NCI-H2029 treated with DMSO at 0.1 percent for 48 hours (cell line): Measurements from ENCODE around the gene ATAD2B.
A peak's percentile ranks its signal among the peaks of the same experiment; 100 is the strongest.
"Not testable (repeated sequence)": the region's sequence is repeated elsewhere in the genome, so short reads cannot be mapped to it uniquely, and the experiment has no call there.

Experiments
- DNase-seq: peaks from one replicate; lab custom pipeline; 2025; lab: John Stamatoyannopoulos, UW

Gene ATAD2B

DNA sequence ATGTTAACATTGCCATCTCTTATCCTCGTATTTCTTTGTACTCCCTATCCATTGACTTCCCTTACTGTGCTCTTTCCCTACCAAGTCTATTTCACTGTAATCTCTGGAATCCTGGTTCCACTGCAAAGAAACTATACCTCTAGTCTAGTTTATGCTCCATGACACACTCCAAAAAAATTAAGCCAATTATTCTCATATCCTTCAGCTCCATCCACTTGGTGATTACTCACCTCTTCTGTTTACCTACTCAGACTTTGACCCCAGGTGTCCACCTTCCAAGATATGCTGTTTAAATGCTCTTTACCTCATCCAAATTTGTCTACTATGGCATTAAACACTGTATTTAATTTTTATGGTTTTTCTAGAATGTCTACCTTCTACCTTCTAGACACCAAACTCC is 137.9 kb downstream of the ATAD2B start:
- DNase-seq: no peak

DNA sequence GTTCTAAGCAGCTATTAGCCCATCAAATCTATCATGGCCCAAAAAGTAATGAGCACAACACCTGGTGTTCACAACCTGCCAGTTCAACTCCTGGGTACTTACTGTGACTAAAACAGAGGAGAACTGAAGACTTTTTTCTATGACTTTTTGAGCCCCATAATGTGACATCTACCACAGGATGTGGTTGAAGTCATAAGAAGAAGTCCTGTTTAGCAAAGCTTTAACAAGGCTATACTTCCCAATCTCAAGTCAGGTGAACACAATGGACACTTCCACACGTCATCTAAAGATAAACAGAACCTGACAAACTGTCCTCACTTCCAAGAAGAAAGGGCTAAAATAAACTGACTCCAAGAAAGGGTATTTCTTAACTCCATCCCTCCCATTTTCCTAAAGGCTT is 138.8 kb downstream of the ATAD2B start:
- no peak for DNase-seq

DNA sequence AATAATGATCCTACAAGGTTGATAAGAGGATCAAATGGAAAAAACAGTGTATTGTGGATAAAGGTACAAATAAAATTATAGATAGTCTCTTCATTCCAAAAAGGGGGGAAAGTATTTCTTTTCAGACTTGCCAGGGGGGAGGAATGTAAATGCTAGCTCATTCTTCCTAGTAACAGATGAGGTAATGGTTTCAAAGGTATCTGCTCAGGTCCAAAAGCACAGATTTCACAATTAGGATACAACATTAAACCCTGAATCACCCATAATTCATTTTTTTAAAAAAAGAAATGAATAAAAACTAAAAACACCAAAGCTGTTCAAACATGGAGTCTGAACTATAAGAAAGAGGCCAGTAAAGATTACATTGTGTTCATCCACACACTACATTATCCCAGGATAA is 142.0 kb downstream of the ATAD2B start:
- no peak for DNase-seq

DNA sequence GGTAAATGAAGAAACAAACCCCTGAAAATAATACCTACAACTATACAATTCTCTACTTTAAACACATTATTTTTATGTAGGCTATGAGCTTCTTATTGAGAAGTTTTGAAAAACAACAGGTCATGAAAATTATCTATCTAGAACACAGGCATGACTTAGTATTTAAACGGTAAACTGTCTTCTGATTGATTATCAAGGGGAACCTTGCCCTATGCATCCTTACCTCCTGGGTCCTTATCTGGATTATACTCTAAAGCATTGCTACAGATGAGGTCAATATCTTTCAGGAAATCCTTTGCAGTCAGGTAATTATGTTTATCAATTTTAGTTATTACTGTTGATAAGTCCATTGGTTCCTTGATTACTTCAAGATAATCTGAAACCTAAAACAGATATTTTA is 144.3 kb downstream of the ATAD2B start:
- no peak for DNase-seq

DNA sequence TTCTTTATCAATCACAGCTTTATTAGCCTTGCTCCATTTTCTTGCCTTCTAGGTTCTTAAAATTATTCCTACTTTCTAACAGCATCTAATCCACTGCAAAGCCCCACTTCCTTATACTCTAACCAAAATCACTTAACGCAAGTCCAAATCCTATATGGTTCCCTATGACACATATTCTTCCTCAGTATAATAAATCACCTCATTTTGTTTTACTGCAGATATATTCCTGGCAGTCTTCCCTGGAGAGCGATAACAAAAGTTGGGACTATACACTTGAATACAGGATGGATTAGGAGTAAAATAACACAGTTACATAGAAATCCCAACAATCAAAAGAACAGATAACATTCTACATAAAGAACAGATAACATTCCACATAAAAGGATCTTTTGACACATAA is 144.8 kb downstream of the ATAD2B start:
- no peak for DNase-seq

DNA sequence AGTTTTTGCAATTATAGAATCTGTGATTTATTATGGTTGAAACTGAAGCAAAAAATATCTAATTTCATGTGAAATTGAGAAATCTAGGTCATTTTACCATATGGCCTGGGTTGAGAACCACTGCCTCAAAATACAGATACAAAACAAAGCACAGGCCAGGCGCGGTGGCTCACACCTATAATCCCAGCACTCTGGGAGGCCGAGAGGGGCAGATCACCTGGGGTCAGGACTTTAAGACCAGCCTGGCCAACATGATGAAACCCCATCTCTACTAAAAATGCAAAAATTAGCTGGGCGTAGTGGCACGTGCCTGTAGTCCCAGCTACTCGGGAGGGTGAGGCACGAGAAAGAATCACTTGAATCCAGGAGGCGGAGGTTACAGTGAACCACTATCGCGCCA is 146.5 kb downstream of the ATAD2B start:
- DNase-seq: not testable (repeated sequence)

DNA sequence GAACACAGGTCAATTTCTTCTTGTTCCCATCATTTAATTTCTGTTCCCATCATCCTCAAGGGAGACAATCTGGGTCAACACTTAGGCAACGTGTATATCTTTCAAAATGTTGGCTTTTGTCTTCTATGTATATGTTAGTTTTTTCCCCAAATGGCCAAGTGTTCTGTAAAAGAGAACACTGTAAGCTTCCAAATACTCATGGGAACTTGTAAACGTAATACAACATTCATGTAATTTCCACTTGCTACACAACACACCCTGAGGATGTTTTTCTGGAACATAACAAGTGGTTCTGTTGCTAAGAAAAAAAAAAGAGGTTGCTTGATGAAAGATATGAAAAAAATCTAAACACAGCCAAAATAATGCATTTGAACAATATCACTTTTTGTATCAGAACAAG is 149.1 kb downstream of the ATAD2B start:
- DNase-seq: no peak

DNA sequence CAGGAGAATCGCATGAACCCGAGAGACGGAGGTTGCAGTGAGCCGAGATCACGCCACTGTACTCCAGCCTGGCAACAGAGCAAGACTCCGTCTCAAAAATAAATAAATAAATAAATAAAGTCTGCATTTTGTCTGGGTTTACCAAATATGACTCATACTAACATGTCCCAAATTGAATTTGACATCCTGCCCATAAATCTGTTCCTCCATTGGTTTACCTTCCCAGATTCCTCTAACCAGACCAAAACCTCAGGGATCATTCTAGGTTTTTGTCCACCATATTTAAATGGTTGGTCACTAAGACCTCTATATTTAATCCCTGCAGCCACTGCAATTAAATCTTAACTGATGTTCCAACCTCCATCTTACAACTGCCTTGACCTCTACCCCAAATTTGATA is 150.9 kb downstream of the ATAD2B start:
- DNase-seq: no peak

DNA sequence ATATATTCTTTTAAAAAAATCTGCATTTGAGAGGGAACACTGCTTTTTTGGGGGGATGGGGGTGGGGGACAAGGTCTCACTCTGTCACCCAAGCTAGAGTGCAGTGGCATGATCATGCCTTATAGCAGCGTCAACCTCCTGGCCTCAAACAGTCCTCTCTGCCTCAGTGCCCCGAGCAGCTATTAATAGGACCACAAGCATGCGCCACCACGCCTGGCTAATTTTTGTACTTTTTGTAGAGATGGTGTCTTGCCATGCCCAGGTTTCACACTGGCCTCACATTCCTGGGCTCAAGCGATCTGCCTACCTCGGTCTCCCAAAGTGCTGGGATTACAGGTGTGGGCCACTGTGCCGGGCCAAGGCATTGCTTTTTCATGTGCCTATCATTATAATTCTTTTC is 154.2 kb downstream of the ATAD2B start:
- DNase-seq: no peak

DNA sequence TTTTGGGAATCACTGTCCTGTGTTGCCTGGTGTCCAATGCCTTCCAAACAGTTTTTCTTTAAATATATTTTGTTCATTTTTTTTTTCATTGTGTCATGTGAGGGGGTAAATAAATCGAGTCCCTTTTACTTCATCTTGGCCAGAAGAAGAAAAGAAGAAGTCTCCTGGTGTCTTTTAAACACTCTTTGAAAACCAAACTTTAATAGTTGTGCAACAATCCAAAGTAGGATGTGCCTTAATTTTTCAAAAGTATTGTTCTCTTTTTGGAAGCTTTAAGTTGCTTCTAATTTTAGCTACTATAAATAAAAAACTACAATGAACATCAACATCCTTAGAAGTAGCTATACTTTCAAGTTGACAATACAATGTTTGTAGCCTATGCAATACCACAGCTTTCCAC is 154.9 kb downstream of the ATAD2B start:
- no peak for DNase-seq

DNA sequence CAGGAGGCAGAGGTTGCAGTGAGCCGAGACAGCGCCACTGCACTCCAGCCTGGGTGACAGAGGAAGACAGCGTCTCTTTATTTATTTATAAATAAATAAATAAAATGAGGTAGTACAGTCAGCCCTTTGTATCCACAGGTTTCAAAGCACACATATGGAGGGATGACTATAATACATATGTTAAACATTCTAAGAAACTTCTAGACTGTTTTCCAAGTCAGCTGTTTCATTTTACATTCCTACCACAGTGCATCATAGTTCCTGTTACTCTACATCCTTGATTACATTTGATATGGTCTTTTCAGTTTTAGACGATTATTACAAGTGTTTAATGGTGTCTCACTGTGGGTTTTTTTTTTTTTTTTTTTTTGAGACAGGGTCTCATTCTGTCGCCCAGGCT is 157.6 kb downstream of the ATAD2B start:
- DNase-seq: no peak

DNA sequence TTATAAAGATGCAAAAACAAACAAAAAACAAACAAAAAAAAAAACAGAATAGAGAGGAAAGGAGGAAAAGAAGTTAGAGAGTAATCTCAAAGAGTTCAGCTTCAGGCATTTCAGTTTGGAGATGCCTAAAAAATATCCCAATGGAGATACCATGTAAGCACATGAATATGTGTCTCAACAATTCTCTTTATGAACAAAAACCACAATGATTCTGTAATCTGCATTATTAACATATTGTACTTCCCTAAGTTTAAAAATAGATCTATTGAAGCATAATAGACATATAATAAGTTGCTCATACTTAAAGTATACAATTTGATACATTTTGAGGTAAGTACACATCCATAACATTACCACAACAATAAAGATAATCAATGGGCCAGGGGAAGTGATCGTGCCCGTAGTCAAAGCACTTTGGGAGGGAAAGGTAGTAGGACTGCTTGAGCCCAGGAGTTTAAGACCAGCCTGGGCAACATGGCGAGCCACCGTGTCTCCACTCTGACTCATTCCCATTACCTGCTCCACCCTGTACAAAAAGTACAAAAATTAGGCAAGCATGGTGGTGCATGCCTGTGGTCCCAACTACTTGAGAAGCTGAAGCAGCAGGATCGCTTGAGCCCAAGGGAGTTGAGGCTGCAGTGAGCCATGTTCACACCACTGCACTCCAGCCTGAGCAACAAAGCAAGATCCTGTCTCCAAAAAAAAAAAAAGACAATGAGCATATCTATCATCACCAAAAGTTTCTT is 158.9 kb downstream of the ATAD2B start:
- no peak for DNase-seq

DNA sequence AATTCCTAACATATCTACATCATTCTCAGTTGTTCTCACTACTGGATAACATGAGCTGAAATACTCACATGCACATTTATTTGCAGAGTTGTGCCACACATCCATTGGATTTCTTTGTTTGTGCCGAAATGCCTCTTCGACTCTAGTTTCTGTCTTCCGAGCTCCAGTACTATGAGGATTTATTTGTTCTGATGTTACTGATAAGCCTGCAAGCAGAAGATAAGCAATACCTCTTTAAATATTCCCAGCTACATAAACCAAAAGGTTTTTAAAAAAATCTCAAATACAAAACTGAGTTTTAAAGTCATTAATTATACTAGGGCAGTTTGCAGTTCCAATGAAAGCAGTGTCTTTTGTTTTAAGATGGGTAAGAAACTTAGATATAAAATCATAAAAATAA is 164.8 kb downstream of the ATAD2B start:
- no peak for DNase-seq

DNA sequence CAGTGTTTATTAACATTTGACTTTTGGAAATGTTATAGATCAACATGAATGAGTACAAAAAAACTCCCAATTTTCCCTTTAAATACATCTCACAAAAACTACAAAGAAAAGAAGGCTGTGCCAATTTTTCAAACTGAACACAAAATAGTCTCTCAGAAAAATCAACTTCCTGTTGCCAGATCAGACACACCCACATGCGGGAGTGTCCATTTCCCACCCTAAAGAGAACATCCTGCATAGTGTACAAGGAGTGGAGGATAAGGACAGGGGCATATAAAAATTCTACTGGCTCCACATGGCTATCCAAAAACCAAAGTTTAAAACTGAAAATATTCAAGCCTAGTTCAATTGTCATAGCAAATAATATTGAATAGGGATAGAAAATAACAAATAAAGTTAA is 165.3 kb downstream of the ATAD2B start:
- no peak for DNase-seq

DNA sequence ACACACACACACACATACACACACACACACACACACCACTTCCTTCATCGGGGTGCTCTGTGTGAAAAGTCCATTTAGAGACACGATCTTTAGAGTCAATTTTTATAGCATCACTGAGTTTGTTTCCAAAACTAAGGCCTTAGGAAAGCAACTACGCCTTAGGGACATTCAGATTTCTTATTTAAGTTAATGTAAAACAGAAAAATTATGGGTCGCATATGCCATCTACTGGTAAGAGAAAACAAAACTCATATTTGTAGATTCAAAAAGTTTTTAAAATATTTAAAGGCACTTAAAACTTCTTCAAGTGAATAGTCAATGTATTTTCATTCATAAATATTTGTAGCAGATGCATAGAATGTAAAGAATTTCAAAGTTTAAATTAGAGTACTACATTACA is 166.2 kb downstream of the ATAD2B start:
- DNase-seq: no peak

DNA sequence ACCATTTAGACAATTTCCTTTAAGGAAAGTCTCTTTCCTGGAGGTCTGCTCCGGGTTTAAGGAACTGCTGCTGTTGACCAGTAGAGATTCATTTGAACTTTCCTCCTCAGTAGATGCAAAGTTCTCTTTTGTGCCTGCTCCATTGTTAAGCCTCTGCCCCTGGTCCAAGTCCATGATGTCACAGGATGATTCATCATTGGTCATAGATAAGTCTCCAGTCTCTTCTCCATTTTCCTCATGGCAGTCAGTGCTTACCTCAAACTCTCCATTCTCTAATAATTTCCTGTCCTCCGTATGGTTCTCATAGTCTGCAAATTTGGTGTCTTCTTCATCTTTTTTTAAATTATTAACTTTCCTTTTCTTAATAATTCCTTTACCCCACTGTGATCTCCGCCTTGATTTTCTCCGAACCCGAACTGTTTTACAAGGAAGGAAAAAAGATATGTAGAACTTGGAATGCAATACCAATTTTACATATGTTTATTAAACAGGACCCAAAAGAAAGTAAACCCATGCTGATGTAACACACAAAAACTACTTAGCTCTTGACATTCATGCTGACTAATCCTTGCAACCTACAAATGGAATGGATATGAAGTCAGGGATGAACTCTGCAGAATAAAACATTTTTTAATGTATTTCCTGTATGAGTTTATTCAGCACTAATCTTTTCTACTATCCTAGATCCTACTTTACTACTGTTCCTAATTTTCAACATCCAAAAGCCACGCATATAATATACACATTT is 169.1 kb downstream of the ATAD2B start:
- no peak for DNase-seq

DNA sequence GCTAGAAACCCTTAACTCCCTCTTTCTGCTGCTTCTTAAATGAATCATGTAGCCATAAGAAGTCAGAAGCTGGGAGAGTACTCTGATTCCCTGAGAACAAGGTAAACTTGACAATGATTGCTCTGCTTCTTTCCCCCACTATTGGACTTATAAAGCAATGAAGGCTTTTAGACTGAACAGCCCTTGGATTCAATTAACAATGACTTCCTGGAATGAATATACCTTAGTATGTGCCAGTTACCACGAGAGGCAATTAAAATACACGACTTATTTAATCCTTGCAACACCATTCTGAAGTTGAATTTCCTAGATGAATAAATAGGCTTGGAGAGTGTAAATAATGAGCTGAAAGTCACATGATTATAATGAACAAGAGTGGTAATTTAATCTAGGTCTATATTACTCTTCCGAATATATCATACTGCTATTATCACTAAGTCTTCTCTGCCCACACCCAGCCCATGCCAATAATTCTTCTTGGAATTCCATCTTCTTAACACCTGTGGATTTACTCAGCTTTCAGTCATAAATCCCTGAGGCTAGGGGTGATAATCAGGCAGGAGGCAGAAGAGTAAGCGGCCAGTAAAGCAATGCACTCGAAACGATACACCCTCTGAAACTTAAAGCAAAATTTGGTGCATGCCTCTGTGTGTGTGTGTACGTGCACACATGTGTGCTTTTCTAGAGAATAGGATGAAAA is 170.2 kb downstream of the ATAD2B start:
- peak; percentile 37 for DNase-seq

DNA sequence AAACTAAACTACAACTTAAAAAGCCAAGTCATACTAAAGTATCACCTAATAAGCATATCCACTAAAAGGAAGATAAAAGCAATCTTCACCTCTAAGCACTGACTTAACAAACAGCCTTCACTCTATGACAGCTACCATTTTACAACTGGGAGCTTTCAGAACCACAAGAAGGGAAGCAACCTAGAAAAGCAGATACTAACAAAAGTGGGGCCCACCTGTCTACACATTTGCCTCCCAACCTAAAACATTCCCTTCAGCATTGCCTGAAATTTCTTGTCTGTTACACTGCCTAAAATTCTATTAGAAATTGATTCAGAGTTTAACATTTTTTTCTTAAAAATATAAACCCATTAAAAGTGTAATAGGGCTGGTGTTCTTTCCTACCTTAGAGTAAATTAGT is 172.0 kb downstream of the ATAD2B start:
- no peak for DNase-seq

DNA sequence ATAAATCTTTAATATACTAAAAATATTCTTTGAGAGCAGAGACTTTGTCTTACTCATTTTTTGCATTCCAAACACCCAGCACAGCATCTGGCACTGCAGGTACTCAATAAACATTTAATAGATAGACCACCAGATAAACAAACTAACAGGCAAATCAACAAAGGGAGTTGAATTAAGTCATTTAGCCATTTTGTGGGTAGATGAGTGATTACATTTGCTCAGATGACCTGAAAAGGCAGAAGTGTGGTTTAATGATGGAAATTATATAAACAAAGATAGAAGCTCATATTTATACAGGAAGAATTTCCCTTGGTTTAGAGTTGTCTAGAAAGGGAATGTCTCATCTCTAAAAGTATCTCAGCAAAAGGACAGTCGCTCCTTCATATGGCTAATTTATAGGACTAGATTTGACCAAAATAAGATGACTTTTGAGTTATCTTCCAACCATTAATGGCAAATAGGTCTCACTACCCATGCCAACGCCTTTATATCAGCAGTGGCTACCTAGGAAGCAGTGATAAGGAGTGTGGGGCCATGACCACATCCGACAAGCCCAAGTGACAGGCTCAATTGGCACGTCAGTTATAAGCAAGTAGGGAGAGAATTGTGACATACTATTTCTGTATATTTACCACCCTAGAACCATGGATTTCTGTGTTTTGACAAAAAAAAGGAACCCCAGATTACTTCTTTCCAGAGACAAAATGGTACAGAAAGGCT is 173.5 kb downstream of the ATAD2B start:
- DNase-seq: no peak

DNA sequence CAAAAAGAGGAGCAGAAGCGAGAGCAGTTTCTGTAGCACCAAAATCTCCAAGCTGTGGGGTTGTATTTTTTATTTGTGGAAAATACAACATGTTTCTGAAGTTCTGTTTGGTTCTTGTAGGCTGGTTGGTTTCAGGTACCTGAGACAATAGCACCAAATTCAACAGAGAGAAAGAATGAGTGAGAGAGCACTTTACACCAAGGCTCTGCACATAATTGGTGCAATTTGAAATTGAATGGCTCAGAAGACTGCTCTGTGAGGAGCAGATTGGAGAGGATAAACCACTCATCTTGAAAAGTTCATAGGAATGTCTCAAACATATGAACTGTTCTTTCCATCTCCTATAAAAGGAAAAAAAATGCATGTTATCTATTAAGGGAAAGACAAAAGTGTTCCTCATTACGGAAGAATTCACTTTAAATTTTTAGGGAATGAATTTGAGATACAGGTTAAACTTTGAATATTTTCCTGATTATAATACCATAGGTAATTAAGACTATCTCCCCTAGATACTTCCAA is 175.1 kb downstream of the ATAD2B start:
- DNase-seq: no peak

DNA sequence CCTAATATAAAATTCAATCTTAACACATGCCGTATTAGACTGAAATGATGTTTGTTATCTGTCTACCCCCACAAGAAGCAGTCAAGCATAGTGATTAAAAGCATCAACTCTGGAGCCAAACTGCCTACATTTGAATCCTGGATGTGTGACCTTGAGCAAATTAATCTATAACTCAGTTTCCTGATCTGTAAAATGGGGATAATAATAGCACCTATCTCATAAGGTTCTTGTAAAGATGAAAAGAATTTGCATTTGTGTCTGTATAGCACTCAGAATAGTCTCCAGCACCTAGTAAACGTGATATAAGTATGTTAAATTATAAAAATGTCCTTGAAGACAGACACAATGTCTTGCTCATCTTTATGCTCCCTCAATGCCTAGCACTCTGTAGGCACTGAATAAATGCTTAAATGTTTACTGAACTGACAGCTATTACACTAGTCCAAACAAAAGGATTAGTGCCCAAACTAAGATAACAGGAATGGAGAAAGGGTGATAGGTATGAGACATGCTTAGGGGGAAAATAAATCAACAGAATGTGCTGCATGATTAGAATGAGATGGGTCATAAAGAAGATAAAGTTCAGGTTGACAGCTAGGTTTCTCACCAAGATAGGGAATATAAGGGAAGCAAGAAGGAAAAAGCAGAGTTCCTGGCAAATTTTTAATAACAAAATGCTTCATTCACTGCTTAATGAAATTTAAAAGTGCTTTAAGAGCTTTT is 180.6 kb downstream of the ATAD2B start:
- no peak for DNase-seq

DNA sequence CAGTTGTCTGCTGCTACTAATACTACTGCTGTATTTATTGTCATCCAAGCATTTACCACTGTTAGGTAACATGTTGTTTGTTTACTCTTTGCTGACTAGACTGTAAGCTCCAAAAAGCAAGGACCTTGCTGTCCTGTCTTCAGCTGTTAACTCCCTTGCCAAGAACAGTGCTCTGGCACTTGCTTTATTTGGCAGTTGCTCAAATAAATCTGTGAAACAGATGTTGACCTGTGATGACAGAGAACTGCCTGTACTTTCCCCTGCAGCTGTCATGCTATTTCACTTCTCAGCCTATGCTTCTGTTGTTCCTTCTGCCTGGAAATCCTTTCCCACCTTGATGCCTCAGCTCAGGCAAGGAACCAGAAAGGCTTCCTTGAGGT is 181.2 kb downstream of the ATAD2B start:
- peak; percentile 6 for DNase-seq
